NCI-H1092 (cell line): Measurements from ENCODE around the gene PAX6.
A peak's percentile ranks its signal among the peaks of the same experiment; 100 is the strongest.

Source experiments
- DNase-seq: peaks from one replicate; lab custom pipeline; 2025; lab: John Stamatoyannopoulos, UW

The PAX6 gene

GRCh38 chr11:31810779-31811647 is at the start of gene PAX6:
Gene PAX6, minus strand, starts transcription at chr11:31811322. Its CDS starts 4,911 bp downstream, at chr11:31806411.
- peak; percentile 84 for DNase-seq

- no peak for DNase-seq
Measured at GRCh38 chr11:31860391-31860790, 49.3 kb upstream of the PAX6 start.

GRCh38 chr11:31856248-31856647 is 45.1 kb upstream of the PAX6 start:
- no peak for DNase-seq

GRCh38 chr11:31855466-31855865 is 44.3 kb upstream of the PAX6 start:
- no peak for DNase-seq

- DNase-seq: no peak
Measured at GRCh38 chr11:31850365-31850764, 39.2 kb upstream of the PAX6 start.

- no peak for DNase-seq
Measured at GRCh38 chr11:31847761-31848160, 36.6 kb upstream of the PAX6 start.

- DNase-seq: no peak
Measured at GRCh38 chr11:31845331-31845730, 34.2 kb upstream of the PAX6 start.

GRCh38 chr11:31844351-31844750 is 33.2 kb upstream of the PAX6 start:
- no peak for DNase-seq

GRCh38 chr11:31841435-31841834 is 30.3 kb upstream of the PAX6 start:
- DNase-seq: no peak

- DNase-seq: no peak
Measured at GRCh38 chr11:31834237-31834636, 23.1 kb upstream of the PAX6 start.

GRCh38 chr11:31830406-31830805 is 19.3 kb upstream of the PAX6 start:
- no peak for DNase-seq

- DNase-seq: no peak
Measured at GRCh38 chr11:31828217-31828616, 17.1 kb upstream of the PAX6 start.

GRCh38 chr11:31827455-31828206 is 16.5 kb upstream of the PAX6 start:
- no peak for DNase-seq

- no peak for DNase-seq
Measured at GRCh38 chr11:31826536-31827438, 15.7 kb upstream of the PAX6 start.

- no peak for DNase-seq
Measured at GRCh38 chr11:31825838-31826484, 14.8 kb upstream of the PAX6 start.

- DNase-seq: no peak
Measured at GRCh38 chr11:31824879-31825837, 14.0 kb upstream of the PAX6 start.

- DNase-seq: no peak
Measured at GRCh38 chr11:31824332-31824878, 13.3 kb upstream of the PAX6 start.

- no peak for DNase-seq
Measured at GRCh38 chr11:31823644-31824331, 12.7 kb upstream of the PAX6 start.

- DNase-seq: no peak
Measured at GRCh38 chr11:31822927-31823643, 12.0 kb upstream of the PAX6 start.
